Psoas muscle (tissue), 8 donors: ENCODE results near the gene EXOC3L1. TPM values are rescaled to one million over a fixed set of nuclear protein-coding genes. Genes with fewer than 3 reads are reported as not detected.
A peak's percentile ranks its signal among the peaks of the same experiment; 100 is the strongest.

Experiments
- ATAC-seq, 4 donors: fragments of 200-7000 bp; cut with Tn5 transposase; one replicate each; pipeline ENCODE4 v1.9.1; 2020; ENCODE audit warnings: moderate library complexity in 3 of 4, mild to moderate bottlenecking in 2 of 4
- DNase-seq, 2 donors: peaks; one replicate each; pipeline ENCODE4 v3.0.0-alpha.2; 2020
- H3K27ac ChIP-seq: fragments of 200-600 bp; one replicate; pipeline ENCODE4 v1.8.0; 2022
- H3K27me3 ChIP-seq, 3 donors: fragments of 200-600 bp in 1 of 3; one replicate each; pipeline versions ENCODE4 v1.6.1 to v1.8.0; 2013 to 2022; ENCODE audit warnings: low read length in 2 of 3, mild to moderate bottlenecking in 2 of 3, moderate library complexity in 1 of 3; ENCODE audit not compliant: insufficient read depth in 3 of 3
- H3K36me3 ChIP-seq, 2 donors: fragments of 200-600 bp in 1 of 2; one replicate each; pipeline versions ENCODE4 v1.6.1 to v1.8.0; 2013 to 2022; ENCODE audit warnings: low read depth in 1 of 2, mild to moderate bottlenecking in 1 of 2, moderate library complexity in 1 of 2; ENCODE audit not compliant: insufficient read depth in 1 of 2
- H3K4me1 ChIP-seq: fragments of 200-600 bp; one replicate; pipeline ENCODE4 v1.8.0; 2022
- H3K4me3 ChIP-seq: fragments of 200-600 bp; one replicate; pipeline ENCODE4 v1.8.0; 2022; ENCODE audit warnings: mild to moderate bottlenecking
- H3K9me3 ChIP-seq: fragments of 200-600 bp; one replicate; pipeline ENCODE4 v1.8.0; 2022
- CTCF ChIP-seq: fragments of 200-600 bp; IDR thresholded peaks from one replicate; pipeline ENCODE4 v1.8.0; 2022; ENCODE audit warnings: antibody characterized with exemption
- WGBS, 3 donors: extraction: QIAGEN DNeasy Blood & Tissue Kit; methylation state at CpG; one replicate each; pipeline versions ENCODE4 v1.1.6 to v1.1.7; 2013; 5-methylcytosine and 5-hydroxymethylcytosine counted together
- intact Hi-C, 2 donors: fragments of 100-400 bp; cut with DNase I; formaldehyde crosslinking; loops; one replicate each; pipeline versions ENCODE4 v1.11.0 to v1.14.2; 2022
- polyA plus RNA-seq, 3 donors: library from polyadenylated mRNA; stranded (reverse); fragments of 200-250 nt; gene quantifications; one replicate each; pipeline ENCODE4 v1.2.3, GENCODE V29; 2013
- total RNA-seq, 4 donors: library from RNA; stranded (reverse); fragmentation: NEBNext Ultra II Directional in 2 of 4; extraction: Animal tissue kit (Norgen Biotek cat#: 25700) in 2 of 4; gene quantifications; one replicate each; pipeline versions ENCODE4 v1.2.1 to v1.2.4, GENCODE V29; 2021 to 2023
- donor health status: healthy with polysubstance abuse.
- donor health status: DM: no; HTN: no; CAD: no; lungs with moderate emphysema.
- donor health status: Bipolar disorder and iron deficiency.
- donor health status: healthy.
- donor health status: DM: yes; HTN: yes; CAD: no.
- donor health status: DM: no; HTN: no; CAD: no.
- donor health status: DM: no; HTN: no; CAD: no.
- donor health status: DM: yes; HTN: yes; CAD: no.

The EXOC3L1 gene
- total and polyA plus RNA-seq, 7 donors, result 0.84 to 3.4 (median 1.2) TPM

- Histone ChIP-seq H3K4me1 (peaks cover 22% of the 10 kb centered on the region), H3K9me3 (no peaks in the 10 kb centered on the region), H3K4me3 (no peak overlapping the region), H3K27me3 (no peaks in the 10 kb centered on the region), H3K27ac (no peak overlapping the region), H3K36me3 (peaks cover 16 to 54% of the 10 kb centered on the region in 2 donors)
- ATAC-seq (no peak), DNase-seq (no peak)
- WGBS, 3 donors, result 80 to 97% (median 94%) methylated on average over 1 of the region's 1 CpG
- TF ChIP-seq CTCF, result no peak
- intact Hi-C loops, result no loop called here
Observed at GRCh38 chr16:67196881-67197280, 6.9 kb upstream of the EXOC3L1 start.

GRCh38 chr16:67195676-67196075 lies 5.7 kb upstream of the EXOC3L1 start:
- Histone ChIP-seq H3K4me3 (no peak overlapping the region), H3K27ac (no peak overlapping the region), H3K36me3 (peaks cover 16 to 48% of the 10 kb centered on the region in 2 donors), H3K4me1 (peaks cover 30% of the 10 kb centered on the region), H3K9me3 (no peaks in the 10 kb centered on the region), H3K27me3 (no peaks in the 10 kb centered on the region)
- intact Hi-C loops, result no loop called here
- 79 to 87% (median 79%) methylated on average over 5 of the region's 5 CpGs for WGBS, 3 donors
- ATAC-seq, result no peak
- no peak for DNase-seq
- TF ChIP-seq CTCF, result no peak

- intact Hi-C loops, result loop anchor here in 1 of 2 donors (5.0 kb wide), 1 partner anchor 33 kb away; the partner anchor contains the start of gene TMEM208
- H3K36me3 ChIP-seq, result peaks cover 16 to 48% of the 10 kb centered on the region in 2 donors
Observed at GRCh38 chr16:67194260-67194659, 4.3 kb upstream of the EXOC3L1 start.

GRCh38 chr16:67193536-67193935 lies 3.6 kb upstream of the EXOC3L1 start:
- no peak for ATAC-seq
- H3K4me1 ChIP-seq, result peaks cover 30% of the 10 kb centered on the region
- H3K27ac ChIP-seq, result peak overlapping the region; percentile 87
- H3K36me3 ChIP-seq, result peaks cover 16 to 48% of the 10 kb centered on the region in 2 donors
- H3K9me3 ChIP-seq, result no peaks in the 10 kb centered on the region
- TF ChIP-seq CTCF, result no peak
- H3K27me3 ChIP-seq, result no peaks in the 10 kb centered on the region
- intact Hi-C loops, result loop anchor here in 1 of 2 donors (5.0 kb wide), 1 partner anchor 34 kb away; the partner anchor contains the start of gene TMEM208
- H3K4me3 ChIP-seq, result peak overlapping the region; percentile 100
- no peak for DNase-seq

More at GRCh38 chr16:67194260-67194659, 4.3 kb upstream of the EXOC3L1 start:
- 89 to 93% (median 90%) methylated on average over 6 of the region's 6 CpGs for WGBS, 3 donors
- no peak for TF ChIP-seq CTCF
- ATAC-seq (no peak), DNase-seq (no peak)
- H3K27ac ChIP-seq, result no peak overlapping the region
- H3K4me3 ChIP-seq, result no peak overlapping the region
- no peaks in the 10 kb centered on the region for H3K9me3 ChIP-seq
- H3K27me3 ChIP-seq, result no peaks in the 10 kb centered on the region
- peaks cover 30% of the 10 kb centered on the region for H3K4me1 ChIP-seq

GRCh38 chr16:67192781-67193361 lies 2.9 kb upstream of the EXOC3L1 start:
- Histone ChIP-seq H3K4me3 (peak overlapping the region; percentile 100), H3K9me3 (no peaks in the 10 kb centered on the region), H3K27me3 (no peaks in the 10 kb centered on the region), H3K4me1 (peaks cover 25% of the 10 kb centered on the region), H3K36me3 (peaks cover 11 to 44% of the 10 kb centered on the region in 2 donors), H3K27ac (peak overlapping the region; percentile 87)
- TF ChIP-seq CTCF, result no peak
- 21 to 23% (median 23%) methylated on average over 17 of the region's 17 CpGs for WGBS, 3 donors
- intact Hi-C loops, result loop anchor here in 1 of 2 donors (5.0 kb wide), 1 partner anchor 34 kb away; the partner anchor contains the start of gene TMEM208
- ATAC-seq (no peak), DNase-seq (no peak)
